GM19351 (cell line): ENCODE data around the gene HNRNPDL.
"Not testable (repeated sequence)": the region's sequence is repeated elsewhere in the genome, so short reads cannot be mapped to it uniquely, and the experiment has no call there.

ENCODE experiments used
- ATAC-seq: cut with Tn5 transposase; IDR thresholded peaks from one replicate; pipeline ENCODE4 v1.9.1; 2021; ENCODE audit warnings: mild to moderate bottlenecking, moderate library complexity; ENCODE audit not compliant: unreplicated experiment

HNRNPDL gene

GRCh38 chr4:82430193-82430963 is at the start of gene HNRNPDL, which contains the start of gene ENOPH1:
Gene HNRNPDL (minus strand): TSS chr4:82430462. CDS start chr4:82429690, 772 bp downstream.
Gene ENOPH1 (plus strand): TSS chr4:82430590. CDS start chr4:82430830, 240 bp downstream.
- peak; percentile 66 for ATAC-seq

DNA sequence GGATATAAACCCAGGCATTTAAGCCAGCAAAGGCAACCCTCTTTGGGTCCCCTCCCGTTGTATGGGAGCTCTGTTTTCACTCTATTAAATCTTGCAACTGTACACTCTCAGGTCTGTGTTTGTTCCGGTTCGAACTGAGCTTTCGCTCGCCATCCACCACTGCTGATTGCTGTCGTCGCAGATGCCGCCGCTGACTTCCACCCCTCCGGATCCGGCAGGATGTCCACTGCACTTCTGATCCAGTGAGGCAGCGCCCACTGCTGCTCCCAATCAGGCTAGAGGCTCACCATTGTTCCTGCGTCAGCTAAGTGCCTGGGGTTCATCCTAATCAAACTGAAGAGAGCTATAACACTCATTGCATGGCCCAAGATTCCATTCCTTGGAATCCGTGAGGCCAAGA is 49.3 kb upstream of the HNRNPDL start:
- ATAC-seq, result no peak

GRCh38 chr4:82477469-82477868 is 47.2 kb upstream of the HNRNPDL start:
- not testable (repeated sequence) for ATAC-seq

DNA sequence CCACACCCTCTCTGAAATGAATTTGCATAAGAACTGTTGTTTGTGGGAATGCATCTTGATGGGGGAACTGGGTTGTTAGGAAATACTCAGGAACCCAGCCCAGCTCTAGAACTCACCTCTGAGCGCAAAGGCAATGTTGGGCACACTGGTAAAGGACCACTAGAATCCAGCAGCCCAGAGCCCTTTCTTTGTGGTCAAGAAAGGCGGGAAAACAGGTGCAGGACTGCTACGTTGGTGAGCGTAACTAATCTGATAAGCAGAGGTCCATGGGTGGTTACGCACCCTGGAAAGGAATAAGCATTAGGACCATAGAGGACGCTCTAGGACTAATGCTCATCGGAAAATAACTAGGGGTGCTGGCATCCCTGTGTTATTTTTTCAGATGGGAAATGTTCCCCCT is 45.7 kb upstream of the HNRNPDL start:
- not testable (repeated sequence) for ATAC-seq

DNA sequence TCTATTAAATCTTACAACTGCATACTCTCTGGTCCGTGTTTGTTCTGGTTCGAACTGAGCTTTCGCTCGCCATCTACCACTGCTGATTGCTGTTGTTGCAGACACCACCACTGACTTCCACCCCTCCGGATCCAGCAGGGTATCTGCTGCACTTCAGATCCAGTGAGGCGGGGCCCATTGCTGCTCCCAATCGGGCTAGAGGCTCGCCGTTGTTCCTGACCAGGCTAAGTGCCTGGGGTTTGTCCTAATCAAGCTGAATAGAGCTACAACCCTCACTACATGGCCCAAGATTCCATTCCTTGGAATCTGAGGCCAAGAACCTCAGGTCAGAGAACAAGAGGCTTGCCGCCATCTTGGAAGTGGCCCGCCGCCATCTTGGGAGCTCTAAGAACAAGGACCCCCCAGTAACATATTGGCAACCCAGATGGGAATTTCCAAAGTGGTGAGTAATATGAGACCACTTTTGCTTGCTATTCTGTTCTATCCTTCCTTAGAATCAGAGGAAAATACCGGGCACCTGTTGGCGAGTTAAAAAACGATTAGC is 43.4 kb upstream of the HNRNPDL start:
- ATAC-seq, result no peak

DNA sequence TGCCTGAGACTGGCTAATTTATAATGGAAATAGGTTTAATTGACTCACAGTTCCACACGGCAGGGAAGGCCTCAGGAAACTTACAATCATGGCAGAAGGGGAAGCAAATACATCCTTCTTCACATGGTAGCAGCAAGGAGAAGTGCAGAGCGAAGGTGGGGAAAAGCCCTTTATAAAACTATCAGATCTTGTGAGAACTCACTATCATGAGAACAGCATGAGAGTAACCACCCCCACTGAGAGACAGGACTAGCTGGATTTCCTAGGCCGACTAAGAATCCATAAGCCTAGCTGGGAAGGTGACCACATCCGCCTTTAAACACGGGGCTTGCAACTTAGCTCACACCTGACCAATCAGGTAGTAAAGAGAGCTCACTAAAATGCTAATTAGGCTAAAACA is 42.8 kb upstream of the HNRNPDL start:
- ATAC-seq, result not testable (repeated sequence)

GRCh38 chr4:82469791-82470345 is 39.6 kb upstream of the HNRNPDL start:
- no peak for ATAC-seq

DNA sequence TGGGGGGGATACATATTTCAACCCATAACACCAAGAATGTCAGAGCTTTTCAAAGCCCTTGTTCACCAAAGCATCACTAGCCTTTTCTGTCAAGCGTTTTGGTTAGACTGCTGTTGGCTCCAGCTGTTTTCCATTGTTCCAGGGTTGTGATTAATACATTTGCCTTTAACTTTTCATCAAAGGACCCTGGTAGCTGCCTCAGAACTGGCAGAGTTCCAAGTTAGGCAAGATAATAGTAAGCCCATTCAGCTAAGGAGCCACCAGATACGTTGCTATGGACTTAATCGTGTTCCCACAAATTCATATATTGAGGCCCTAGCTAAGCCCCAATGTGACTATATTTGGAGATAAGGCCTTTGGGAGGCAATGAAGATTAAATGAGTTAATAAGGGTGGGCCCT is 37.2 kb upstream of the HNRNPDL start:
- no peak for ATAC-seq

DNA sequence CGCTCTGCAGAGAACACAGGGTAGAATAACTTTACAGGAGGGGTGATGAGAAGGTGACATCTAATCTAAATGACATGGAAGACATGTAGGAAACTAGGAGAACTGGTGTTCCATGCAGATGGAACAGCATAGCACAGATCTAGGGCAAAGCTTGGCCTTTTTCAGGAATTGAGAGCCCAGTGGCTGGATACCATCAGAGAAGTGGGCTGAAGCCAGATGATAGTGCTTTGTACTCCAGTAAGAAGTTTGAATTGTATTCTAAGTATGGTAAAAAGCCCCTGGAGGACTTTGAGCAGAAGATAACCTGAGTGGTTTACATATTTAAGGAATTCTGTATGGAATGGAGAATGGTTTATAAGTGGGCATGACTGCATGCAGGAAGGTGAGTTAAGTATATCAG is 33.0 kb upstream of the HNRNPDL start:
- no peak for ATAC-seq

DNA sequence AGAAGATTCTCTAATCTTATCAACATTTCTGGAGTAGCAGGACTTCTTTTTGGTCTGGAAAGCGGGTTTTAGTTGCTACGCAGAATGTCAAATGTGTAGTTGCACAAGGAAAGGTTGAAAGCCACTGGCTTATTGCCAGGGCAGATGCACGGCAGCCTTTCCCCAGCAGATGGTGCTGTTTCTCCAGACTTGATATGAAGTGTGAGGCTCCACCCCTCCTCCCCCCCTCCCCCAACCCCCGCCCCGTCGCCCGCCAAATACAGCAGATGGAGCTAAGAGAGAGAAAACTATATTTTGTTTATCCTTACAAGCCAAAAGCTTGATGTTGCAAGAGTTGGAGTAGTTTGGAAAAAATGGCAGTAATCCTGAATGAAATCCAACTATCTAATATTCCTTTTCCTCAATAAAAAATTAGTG is 32.2 kb upstream of the HNRNPDL start:
- ATAC-seq, result peak; percentile 87

GRCh38 chr4:82461710-82462109 is 31.4 kb upstream of the HNRNPDL start:
- no peak for ATAC-seq

DNA sequence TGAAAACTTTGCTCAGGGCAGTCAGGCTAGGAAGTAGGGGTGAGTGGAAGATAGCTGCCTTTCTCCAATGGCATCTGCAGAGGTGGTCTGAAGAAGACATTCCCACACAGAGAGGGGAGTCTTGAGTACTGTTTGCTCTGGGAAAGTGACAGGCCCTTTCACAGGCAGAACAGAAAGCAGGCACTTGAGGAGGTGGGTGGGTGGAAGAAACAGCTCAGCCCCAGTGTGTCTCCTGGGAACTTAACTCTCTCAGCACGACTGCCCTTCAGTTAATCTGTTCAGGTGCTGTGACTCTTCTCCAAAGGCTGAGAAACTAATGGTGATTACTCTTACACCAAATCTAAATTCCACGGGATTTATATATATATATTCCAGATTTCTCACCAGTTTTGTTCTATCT is 28.5 kb upstream of the HNRNPDL start:
- ATAC-seq, result no peak

- ATAC-seq, result no peak
Measured at GRCh38 chr4:82457266-82457665, 27.0 kb upstream of the HNRNPDL start.

DNA sequence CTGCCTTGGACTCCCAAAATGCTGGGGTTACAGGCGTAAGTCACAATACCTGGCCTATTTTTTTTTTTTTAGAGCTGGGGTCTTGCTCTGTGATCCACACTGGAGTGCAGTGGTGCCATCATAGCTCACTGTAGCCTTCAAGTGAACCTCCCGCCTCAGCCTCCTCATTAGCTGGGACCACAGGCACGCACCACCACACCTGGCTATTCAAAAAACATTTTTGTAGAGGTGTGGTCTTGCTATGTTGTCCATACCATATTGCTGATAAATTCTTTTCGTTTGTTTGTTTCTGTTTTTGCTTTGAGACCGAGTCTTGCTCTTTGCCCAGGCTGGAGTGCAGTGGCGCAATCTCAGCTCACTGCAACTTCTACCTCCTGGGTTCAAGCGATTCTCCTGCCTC is 21.8 kb upstream of the HNRNPDL start:
- ATAC-seq, result no peak

DNA sequence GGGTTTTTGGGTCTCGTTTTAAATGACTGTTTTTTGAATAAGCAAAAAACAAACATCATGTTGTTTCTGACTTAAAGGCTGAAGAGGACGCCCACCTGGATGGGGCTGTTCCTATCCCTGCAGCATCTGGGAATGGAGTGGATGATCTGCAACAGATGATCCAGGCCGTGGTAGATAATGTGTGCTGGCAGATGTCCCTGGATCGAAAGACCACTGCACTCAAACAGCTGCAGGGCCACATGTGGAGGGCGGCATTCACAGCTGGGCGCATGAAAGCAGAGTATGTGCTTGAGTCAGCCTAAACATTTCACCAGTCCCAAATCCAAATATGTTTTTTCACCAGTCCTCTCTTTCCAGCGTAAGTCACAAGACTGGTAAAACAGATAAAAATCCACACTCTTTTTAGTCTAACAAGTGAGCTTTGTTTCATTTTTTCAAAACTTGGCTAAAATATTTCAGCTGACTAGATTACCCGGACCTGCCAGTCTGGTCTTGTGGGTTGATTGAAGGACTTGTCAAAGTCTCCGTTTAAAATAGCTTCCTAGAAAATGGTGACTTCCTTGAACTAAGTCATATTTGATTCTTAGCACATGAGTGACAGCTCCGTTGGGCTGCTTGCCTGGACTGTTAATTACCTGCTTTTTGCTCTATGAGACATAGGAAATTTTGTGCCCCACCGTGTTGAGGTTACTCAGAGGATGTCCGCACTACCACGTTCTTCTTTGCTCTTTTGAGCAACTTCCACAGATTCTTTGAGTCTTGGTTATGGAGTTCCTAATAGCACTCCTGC is 20.9 kb upstream of the HNRNPDL start:
- ATAC-seq, result no peak

DNA sequence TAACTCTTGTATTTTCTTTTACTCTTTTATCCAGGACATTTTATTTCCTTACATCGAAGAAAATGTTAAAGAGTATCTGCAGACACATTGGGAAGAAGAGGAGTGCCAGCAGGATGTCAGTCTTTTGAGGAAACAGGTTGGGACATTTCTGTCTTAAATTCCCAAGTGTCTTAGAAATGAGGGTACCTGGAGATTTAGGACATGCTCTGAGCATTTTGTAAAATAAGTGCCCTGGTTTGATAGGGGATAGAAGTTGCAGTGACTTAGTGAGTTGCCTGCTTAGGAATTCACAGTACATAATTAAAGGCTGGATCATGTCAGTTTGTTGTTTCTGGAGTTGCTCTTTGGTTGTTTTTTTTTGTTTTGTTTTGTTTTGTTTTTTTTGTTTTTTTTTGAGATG is 17.6 kb upstream of the HNRNPDL start:
- ATAC-seq, result no peak

GRCh38 chr4:82439088-82439487 is 8.8 kb upstream of the HNRNPDL start:
- no peak for ATAC-seq

GRCh38 chr4:82437285-82438005 is 7.2 kb upstream of the HNRNPDL start:
- ATAC-seq, result no peak

- ATAC-seq, result no peak
Measured at GRCh38 chr4:82436780-82437179, 6.5 kb upstream of the HNRNPDL start.

- ATAC-seq, result no peak
Measured at GRCh38 chr4:82436130-82436529, 5.9 kb upstream of the HNRNPDL start.

- no peak for ATAC-seq
Measured at GRCh38 chr4:82434949-82435348, 4.7 kb upstream of the HNRNPDL start.
